ENCODE measurements around the gene NUDT8.

DNA sequence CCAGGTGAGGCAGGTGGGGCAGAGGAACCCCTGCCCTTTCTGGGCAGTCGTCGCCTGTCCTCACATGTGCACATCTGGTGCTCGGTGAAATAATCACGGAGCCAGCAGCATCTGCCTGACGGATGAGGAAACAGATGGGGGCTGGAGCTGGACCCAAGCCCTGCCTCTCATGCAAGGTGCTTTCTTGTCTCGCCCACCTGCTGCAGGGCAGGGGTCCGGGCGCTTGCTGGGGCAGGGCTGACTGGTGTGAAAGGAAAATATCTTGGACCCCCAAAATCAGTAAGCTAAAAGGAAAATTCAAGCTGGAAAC is 41.4 kb upstream of the NUDT8 start:
- TF ChIP-seq POLR2A (IDR thresholded peaks at IDR 0.05; ENCODE audit: low read length) (no peak), GATA1 (IDR thresholded peaks at IDR 0.05; ENCODE audit: low read depth, low read length) (no peak)

Data from erythroblast (primary cell).